Prostate gland (tissue), 2 donors: ENCODE results near the gene CRADD. TPM values are rescaled to one million over a fixed set of nuclear protein-coding genes. Genes with fewer than 3 reads are reported as not detected.
A peak's percentile ranks its signal among the peaks of the same experiment; 100 is the strongest.

ENCODE experiments used
- DNase-seq: peaks from one replicate; pipeline ENCODE4 v3.0.0-alpha.2; 2019; ENCODE audit warnings: low spot score
- H3K27ac ChIP-seq, 2 donors: fragments of 200-600 bp; sonication (generic); 2 replicates each; pipeline ENCODE4 v1.5.1; 2017 to 2019
- H3K27me3 ChIP-seq: fragments of 200-600 bp; sonication (generic); replicated peaks from 2 replicates; pipeline ENCODE4 v1.5.1; 2019; ENCODE audit not compliant: insufficient read depth
- H3K36me3 ChIP-seq, 2 donors: fragments of 200-600 bp; sonication (generic); 1 replicate in 1 of 2; 2 replicates in 1 of 2; pipeline versions ENCODE4 v1.5.1 to v1.8.1; 2017 to 2019
- H3K4me1 ChIP-seq: fragments of 200-600 bp; sonication (generic); replicated peaks from 2 replicates; pipeline ENCODE4 v1.5.1; 2019
- H3K4me3 ChIP-seq, 2 donors: fragments of 200-600 bp; sonication (generic); 2 replicates each; pipeline ENCODE4 v1.5.1; 2017 to 2019
- H3K9me3 ChIP-seq: fragments of 200-600 bp; sonication (generic); 2 replicates; pipeline ENCODE4 v1.5.1; 2017
- POLR2A ChIP-seq: fragments of 450-650 bp; IDR thresholded peaks from one replicate; pipeline ENCODE4 v1.6.1; 2016; ENCODE audit warnings: antibody characterized with exemption, mild to moderate bottlenecking
- POLR2AphosphoS5 ChIP-seq: sonication (generic); formaldehyde crosslinking; IDR thresholded peaks from one replicate; pipeline ENCODE4 v1.6.1; 2017; ENCODE audit warnings: antibody characterized with exemption
- WGBS: methylation state at CpG from one replicate; pipeline ENCODE4 v1.1.5; 2018; 5-methylcytosine and 5-hydroxymethylcytosine counted together
- intact Hi-C: fragments of 100-400 bp; cut with DNase I; formaldehyde crosslinking; loops from one replicate; pipeline ENCODE4 v1.14.2; 2022
- total RNA-seq, 2 donors: library from RNA; depleted of rRNA; stranded (reverse); fragments of >200 nt; gene quantifications; one replicate each; pipeline ENCODE4 v1.1.0, GENCODE V29; 2016
- TF ChIP-seq, protein P1 (sequence below), 4 experiments: fragments of 200-600 bp in 2 of 4; fragments of 450-650 bp in 2 of 4; sonication (generic) in 2 of 4; IDR thresholded peaks; 1 replicate in 3 of 4; 2 replicates in 1 of 4; pipeline ENCODE4 v1.5.1; 2016 to 2019; ENCODE audit warnings: antibody characterized with exemption in 4 of 4, mild to moderate bottlenecking in 2 of 4, moderate library complexity in 2 of 4

The CRADD gene
- total RNA-seq, 2 donors from 2014 or later = 38.9 to 42.4 TPM

DNA sequence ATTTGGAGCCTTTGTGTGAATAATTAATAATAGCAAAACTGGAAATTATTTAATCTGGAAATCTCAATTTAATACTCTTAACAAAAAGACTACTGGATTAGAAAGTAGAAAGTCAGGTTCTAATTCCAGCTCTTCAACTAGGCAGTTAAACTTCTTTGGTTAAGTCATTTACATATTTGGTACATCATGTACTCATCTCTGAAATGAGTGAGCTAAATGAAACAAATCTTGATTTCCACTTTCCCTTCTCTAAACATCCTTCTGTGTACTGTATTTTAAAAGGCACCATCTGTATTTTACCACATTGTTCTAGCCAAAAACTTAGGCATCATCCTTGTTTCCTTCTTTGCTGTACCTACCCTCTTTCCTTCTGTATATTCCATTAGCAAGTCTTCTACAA is 26.9 kb downstream of the CRADD start:
- no peak overlapping the region for H3K4me3 ChIP-seq
- no peak for DNase-seq
- no peaks in the 10 kb centered on the region for H3K9me3 ChIP-seq
- peaks cover 3% of the 10 kb centered on the region for H3K4me1 ChIP-seq
- no peak for TF ChIP-seq POLR2A
- TF ChIP-seq, protein P1, sequence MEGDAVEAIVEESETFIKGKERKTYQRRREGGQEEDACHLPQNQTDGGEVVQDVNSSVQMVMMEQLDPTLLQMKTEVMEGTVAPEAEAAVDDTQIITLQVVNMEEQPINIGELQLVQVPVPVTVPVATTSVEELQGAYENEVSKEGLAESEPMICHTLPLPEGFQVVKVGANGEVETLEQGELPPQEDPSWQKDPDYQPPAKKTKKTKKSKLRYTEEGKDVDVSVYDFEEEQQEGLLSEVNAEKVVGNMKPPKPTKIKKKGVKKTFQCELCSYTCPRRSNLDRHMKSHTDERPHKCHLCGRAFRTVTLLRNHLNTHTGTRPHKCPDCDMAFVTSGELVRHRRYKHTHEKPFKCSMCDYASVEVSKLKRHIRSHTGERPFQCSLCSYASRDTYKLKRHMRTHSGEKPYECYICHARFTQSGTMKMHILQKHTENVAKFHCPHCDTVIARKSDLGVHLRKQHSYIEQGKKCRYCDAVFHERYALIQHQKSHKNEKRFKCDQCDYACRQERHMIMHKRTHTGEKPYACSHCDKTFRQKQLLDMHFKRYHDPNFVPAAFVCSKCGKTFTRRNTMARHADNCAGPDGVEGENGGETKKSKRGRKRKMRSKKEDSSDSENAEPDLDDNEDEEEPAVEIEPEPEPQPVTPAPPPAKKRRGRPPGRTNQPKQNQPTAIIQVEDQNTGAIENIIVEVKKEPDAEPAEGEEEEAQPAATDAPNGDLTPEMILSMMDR (IDR thresholded peaks at IDR 0.05) = no peak
- peak; percentile 90 for TF ChIP-seq POLR2AphosphoS5
- H3K27ac ChIP-seq = peak overlapping the region; percentile 84 to 89
- H3K36me3 ChIP-seq = no peaks in the 10 kb centered on the region
- intact Hi-C loops = no loop called here
- H3K27me3 ChIP-seq = no peaks in the 10 kb centered on the region

DNA sequence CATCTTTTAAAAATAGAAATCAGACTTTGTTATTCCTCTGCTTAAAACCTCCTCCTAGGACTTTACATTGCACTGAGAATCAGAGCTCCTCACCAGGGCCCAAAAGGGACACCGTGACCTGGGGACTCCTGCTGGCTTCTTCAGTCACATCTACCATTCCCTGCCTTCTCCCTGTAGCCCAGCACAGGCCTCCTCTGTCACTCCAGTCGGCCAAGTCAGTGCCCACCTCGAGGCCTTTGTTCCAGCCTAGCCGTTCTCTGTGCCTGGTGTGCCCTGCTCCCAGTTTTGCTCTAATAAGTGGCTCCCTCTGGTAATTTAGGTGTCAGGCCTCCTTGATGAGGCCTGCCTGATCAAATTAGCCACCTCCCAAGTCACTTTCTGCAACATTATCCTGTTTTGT is 27.4 kb downstream of the CRADD start:
- no peaks in the 10 kb centered on the region for H3K9me3 ChIP-seq
- H3K4me1 ChIP-seq = peaks cover 3% of the 10 kb centered on the region
- no peak for DNase-seq
- intact Hi-C loops = no loop called here
- H3K27ac ChIP-seq = peak overlapping the region; percentile 84 to 89
- TF ChIP-seq, protein P1 (IDR thresholded peaks at IDR 0.05) = no peak
- H3K4me3 ChIP-seq = no peak overlapping the region
- H3K36me3 ChIP-seq = no peaks in the 10 kb centered on the region
- no peaks in the 10 kb centered on the region for H3K27me3 ChIP-seq
- 88% methylated on average over 4 of the region's 4 CpGs for WGBS

DNA sequence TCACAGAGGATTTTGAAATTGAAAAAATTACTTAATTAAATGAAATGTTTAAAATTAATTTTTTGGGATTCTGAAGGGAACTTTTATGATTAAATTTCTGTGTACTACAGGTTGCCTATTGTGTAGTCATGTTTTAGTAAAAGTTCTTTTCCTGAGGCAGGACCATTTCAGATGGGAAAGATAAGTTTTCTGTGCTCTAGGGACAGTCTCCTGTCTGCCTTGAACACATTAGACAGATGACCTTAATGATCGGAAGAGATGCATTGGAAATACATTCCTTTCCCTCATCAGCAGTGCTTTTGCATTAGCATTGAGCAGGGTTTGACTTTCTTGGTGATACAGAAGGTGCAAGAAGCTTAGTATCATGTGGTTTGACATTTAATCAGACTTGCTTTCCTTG is 28.1 kb downstream of the CRADD start:
- intact Hi-C loops = no loop called here
- peaks cover 3% of the 10 kb centered on the region for H3K4me1 ChIP-seq
- WGBS = 96% methylated on average over 1 of the region's 1 CpG
- no peak overlapping the region for H3K4me3 ChIP-seq
- peak overlapping the region; percentile 84 to 89 for H3K27ac ChIP-seq
- H3K36me3 ChIP-seq = no peaks in the 10 kb centered on the region
- H3K27me3 ChIP-seq = no peaks in the 10 kb centered on the region
- no peak for DNase-seq
- no peaks in the 10 kb centered on the region for H3K9me3 ChIP-seq
- TF ChIP-seq, protein P1 (IDR thresholded peaks at IDR 0.05) = no peak
- TF ChIP-seq POLR2AphosphoS5 = no peak
- TF ChIP-seq POLR2A = no peak

DNA sequence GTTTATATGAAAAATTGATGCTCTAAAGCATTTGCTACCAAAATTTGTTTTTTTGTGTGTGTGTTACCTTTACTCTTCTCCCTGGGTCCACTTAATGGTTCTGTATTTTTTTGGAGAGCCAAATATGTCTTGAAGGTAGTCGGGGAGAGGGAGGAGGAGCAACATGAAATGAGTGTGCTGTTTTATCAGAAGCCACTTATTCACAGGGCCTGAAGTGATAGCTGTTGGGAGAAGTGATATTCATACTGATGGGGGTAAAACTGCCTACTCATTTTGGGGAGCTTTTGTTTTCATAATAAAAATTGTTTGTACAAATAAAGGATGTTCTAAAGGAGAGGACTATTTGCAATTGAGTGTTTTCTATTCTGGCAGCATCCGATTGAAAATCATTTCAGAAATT is 29.2 kb downstream of the CRADD start:
- Histone ChIP-seq H3K9me3 (no peaks in the 10 kb centered on the region), H3K4me3 (no peak overlapping the region), H3K27me3 (no peaks in the 10 kb centered on the region), H3K27ac (peak overlapping the region; percentile 84 to 89), H3K36me3 (no peaks in the 10 kb centered on the region), H3K4me1 (peaks cover 3% of the 10 kb centered on the region)
- intact Hi-C loops = no loop called here
- DNase-seq = no peak
- no peak for TF ChIP-seq POLR2AphosphoS5
- TF ChIP-seq POLR2A = no peak
- TF ChIP-seq, protein P1 (IDR thresholded peaks at IDR 0.05) = no peak
- WGBS = 61% methylated on average over 2 of the region's 2 CpGs

DNA sequence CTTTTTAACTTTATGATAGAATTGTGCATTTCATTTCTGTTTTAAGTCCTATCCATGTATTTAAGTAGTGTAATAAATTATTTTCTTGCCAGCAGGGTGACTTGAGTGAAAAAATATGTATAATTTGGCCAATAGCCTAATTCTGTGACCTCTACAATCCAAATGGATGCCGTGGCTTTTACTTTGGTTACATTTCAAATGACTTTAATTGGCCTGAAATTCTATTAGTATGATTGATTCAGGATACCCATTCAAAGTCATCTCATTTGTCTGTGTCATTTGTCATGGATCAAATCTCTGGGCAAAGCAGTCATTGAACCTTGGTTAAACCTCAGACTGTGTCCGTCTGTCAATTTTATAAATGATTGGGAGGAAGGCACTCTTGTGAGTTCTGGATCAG is 29.6 kb downstream of the CRADD start:
- no peak overlapping the region for H3K4me3 ChIP-seq
- no peak for DNase-seq
- no peak for TF ChIP-seq POLR2AphosphoS5
- TF ChIP-seq, protein P1 (IDR thresholded peaks at IDR 0.05) = no peak
- 77% methylated on average over 2 of the region's 2 CpGs for WGBS
- H3K27me3 ChIP-seq = no peaks in the 10 kb centered on the region
- intact Hi-C loops = no loop called here
- H3K27ac ChIP-seq = peak overlapping the region; percentile 84 to 89
- H3K9me3 ChIP-seq = no peaks in the 10 kb centered on the region
- peaks cover 3% of the 10 kb centered on the region for H3K4me1 ChIP-seq
- no peaks in the 10 kb centered on the region for H3K36me3 ChIP-seq
